ENCODE data around the gene SMIM14. TPM values are rescaled to one million over a fixed set of nuclear protein-coding genes. Genes with fewer than 3 reads are reported as not detected.
A peak's percentile ranks its signal among the peaks of the same experiment; 100 is the strongest.

The SMIM14 gene
- 44.0 TPM for total RNA-seq (2013)
- 100 to 1,000 TPM in 2 of 3 donors, 10 to 100 TPM in 1; 13.6 to 152 (median 140) TPM for polyA plus RNA-seq
- polyA minus RNA-seq, result 11.1 and 27.0 TPM in 2 replicates
- total RNA-seq, result 6.2 to 68.8 (median 51.7) reads per million in 11 experiments

DNA sequence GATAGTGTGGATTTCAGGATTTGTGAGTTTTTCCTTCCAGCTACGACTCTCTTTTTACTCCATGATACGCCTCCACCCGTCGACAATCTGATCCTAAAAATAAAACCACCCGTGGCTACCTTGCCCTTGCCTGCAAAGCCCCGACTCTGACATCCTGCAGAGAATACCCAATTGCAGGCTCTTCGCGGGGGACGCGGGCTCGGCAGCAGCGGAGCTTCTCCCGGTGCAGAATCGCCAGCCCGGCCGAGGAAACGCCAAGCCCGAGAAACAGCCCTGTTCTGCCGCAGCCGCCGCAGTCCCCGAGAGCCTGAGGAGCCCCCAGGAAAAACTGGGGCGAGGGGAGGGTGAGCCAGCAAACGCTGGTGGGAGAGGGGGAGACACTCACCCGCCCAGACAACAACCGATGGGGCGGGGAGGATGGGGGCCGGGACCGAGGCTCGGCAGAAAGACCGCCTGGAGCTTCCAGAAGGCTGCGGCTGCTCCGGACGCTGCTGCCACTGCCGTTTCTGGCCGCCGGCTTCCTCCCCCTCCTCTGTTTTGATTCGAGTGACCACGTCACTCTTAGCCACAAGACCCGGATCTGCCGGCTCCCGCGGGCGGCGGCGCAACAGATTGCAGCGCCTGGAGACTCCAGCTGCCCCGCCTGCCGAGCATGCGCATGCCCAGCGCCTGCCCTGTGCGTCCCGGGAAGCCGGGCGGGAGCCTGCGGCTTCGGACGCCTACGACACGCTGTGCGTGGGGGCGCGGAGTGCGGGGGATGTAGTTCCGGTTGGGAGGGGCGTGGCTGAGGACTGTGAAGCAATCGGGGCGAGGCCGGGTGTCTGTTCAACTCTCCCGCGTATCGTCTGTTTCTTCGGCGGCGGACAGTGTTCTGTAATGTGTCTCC, at the start of gene SMIM14:
Gene SMIM14 (minus strand): TSS at position 512 of the 886 bp plus-strand sequence. CDS start 33,720 bp downstream, outside the sequence.
- peaks cover 27% of the 10 kb centered on the region for H3K4me1 Mint-ChIP-seq
- Histone ChIP-seq H4K20me1 (ENCODE audit: insufficient read depth, low read length) (no peaks in the 10 kb centered on the region), H3K9ac (ENCODE audit: insufficient read depth, low read length, poor library complexity, severe bottlenecking) (peak within 1 kb of the TSS; percentile 99), H3K36me3 (replicated peaks in 1 of 2; ENCODE audit: control insufficient read depth in 1 of 2, insufficient read depth in 2 of 2, low read length in 2 of 2) (peaks cover 3 to 15% of the 10 kb centered on the region in 2 donors), H3K9me3 (replicated peaks in 1 of 2; ENCODE audit: control insufficient read depth in 1 of 2, insufficient read depth in 1 of 2, low read length in 2 of 2) (no peaks in the 10 kb centered on the region), H3K4me1 (ENCODE audit: control insufficient read depth in 1 of 2, insufficient read depth in 2 of 2, low read length in 2 of 2) (peaks cover 18 to 25% of the 10 kb centered on the region in 2 donors), H3K27me3 (ENCODE audit: control insufficient read depth in 2 of 2, insufficient read depth in 2 of 2, low read length in 2 of 2) (no peaks in the 10 kb centered on the region), H3K27ac (ENCODE audit: low read depth in 1 of 2, low read length in 2 of 2) (peak within 1 kb of the TSS; percentile 95 to 96), H2AFZ (ENCODE audit: insufficient read depth, low read depth, low read length, poor library complexity, severe bottlenecking) (peak within 1 kb of the TSS; percentile 75), H3K4me2 (replicated peaks; ENCODE audit: extremely low read depth, low read length, poor library complexity, severe bottlenecking) (peak within 1 kb of the TSS; percentile 94), H3K79me2 (ENCODE audit: insufficient read depth, low read length) (peaks cover 49% of the 10 kb centered on the region), H3K4me3 (replicated peaks in 1 of 3; ENCODE audit: low read depth in 2 of 3, low read length in 3 of 3) (peak within 1 kb of the TSS; percentile 78 to 98 (median 93))
- H3K27ac Mint-ChIP-seq, result peak within 1 kb of the TSS; percentile 97 to 99 (median 98)
- peaks cover 16 to 18% of the 10 kb centered on the region in 2 donors for H3K36me3 Mint-ChIP-seq
- H3K27me3 Mint-ChIP-seq (ENCODE audit: low read depth in 3 of 3), result no peaks in the 10 kb centered on the region
- WGBS (ENCODE audit: insufficient coverage), result under 1% methylated on average over 68 of the region's 75 CpGs
- no peak for TF ChIP-seq CTCF (IDR thresholded peaks at IDR 0.05)
- intact Hi-C loops (cut with micrococcal nuclease), result loop anchor here (2.0 to 5.0 kb wide), 3 partner anchors 59 to 180 kb away; partner anchors contain the start of genes UGDH (in 2 of the 2), LIAS (in 1 of the 2), RPL9 (in 1 of the 2) and UBE2K (in 1 of the 2)
- peak within 1 kb of the TSS; percentile 93 to 97 for H3K4me3 Mint-ChIP-seq
- peak; percentile 98 to 99 (median 98) for DNase-seq
- peaks cover 0 to 3% (median 0%) of the 10 kb centered on the region in 7 donors for H3K9me3 Mint-ChIP-seq

DNA sequence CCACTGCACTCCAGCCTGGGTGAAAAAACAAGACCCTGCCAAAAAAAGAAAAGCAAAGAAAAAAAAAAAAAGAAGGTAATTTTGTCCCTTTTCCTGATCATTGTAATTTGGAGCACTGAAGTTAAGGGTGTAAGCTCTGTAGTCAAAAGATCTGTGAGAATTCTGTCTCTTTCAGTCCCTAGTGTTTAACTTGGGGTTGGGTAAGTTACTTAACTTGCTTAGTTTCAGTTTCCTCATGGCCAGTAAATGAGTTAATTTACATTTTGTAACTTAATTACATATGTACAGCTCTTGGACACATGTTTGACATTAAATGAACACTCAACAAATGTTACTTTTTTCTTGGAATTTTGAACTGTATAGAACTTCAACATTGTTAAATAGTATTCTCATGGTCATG, 48.3 kb upstream of the SMIM14 start:
- Histone ChIP-seq H4K20me1 (ENCODE audit: insufficient read depth, low read length) (no peaks in the 10 kb centered on the region), H3K4me1 (ENCODE audit: control insufficient read depth in 1 of 2, insufficient read depth in 2 of 2, low read length in 2 of 2) (peaks cover 11 to 16% of the 10 kb centered on the region in 2 donors), H2AFZ (ENCODE audit: insufficient read depth, low read depth, low read length, poor library complexity, severe bottlenecking) (peak overlapping the region; percentile 37), H3K9ac (ENCODE audit: insufficient read depth, low read length, poor library complexity, severe bottlenecking) (no peak overlapping the region), H3K9me3 (replicated peaks in 1 of 2; ENCODE audit: control insufficient read depth in 1 of 2, insufficient read depth in 1 of 2, low read length in 2 of 2) (no peaks in the 10 kb centered on the region), H3K27me3 (ENCODE audit: control insufficient read depth in 2 of 2, insufficient read depth in 2 of 2, low read length in 2 of 2) (no peaks in the 10 kb centered on the region), H3K36me3 (replicated peaks in 1 of 2; ENCODE audit: control insufficient read depth in 1 of 2, insufficient read depth in 2 of 2, low read length in 2 of 2) (no peaks in the 10 kb centered on the region), H3K79me2 (ENCODE audit: insufficient read depth, low read length) (no peaks in the 10 kb centered on the region), H3K27ac (ENCODE audit: low read depth in 1 of 2, low read length in 2 of 2) (no peak overlapping the region), H3K4me2 (replicated peaks; ENCODE audit: extremely low read depth, low read length, poor library complexity, severe bottlenecking) (no peak overlapping the region), H3K4me3 (replicated peaks in 1 of 3; ENCODE audit: low read depth in 2 of 3, low read length in 3 of 3) (no peak overlapping the region)
- no peak for DNase-seq
- H3K36me3 Mint-ChIP-seq, result no peaks in the 10 kb centered on the region
- H3K27ac Mint-ChIP-seq, result no peak overlapping the region
- H3K4me1 Mint-ChIP-seq, result peaks cover 16% of the 10 kb centered on the region
- no peak overlapping the region for H3K4me3 Mint-ChIP-seq
- intact Hi-C loops (cut with micrococcal nuclease), result no loop called here
- H3K27me3 Mint-ChIP-seq (ENCODE audit: low read depth in 3 of 3), result no peaks in the 10 kb centered on the region
- no peak for TF ChIP-seq CTCF (IDR thresholded peaks at IDR 0.05)
- H3K9me3 Mint-ChIP-seq, result peaks cover 0 to 3% (median 0%) of the 10 kb centered on the region in 7 donors
